Endometrial microvascular endothelial cells (primary cell): ENCODE data around the gene PAX5. TPM values are rescaled to one million over a fixed set of nuclear protein-coding genes. Genes with fewer than 3 reads are reported as not detected.

Source experiments
- in situ Hi-C: cut with HindIII; loops from 2 replicates; pipeline ENCODE4 v1.10.0; 2017; ENCODE audit warnings: low sequenced_read_pairs, low pct_unique_long_range_greater_than_20kb; ENCODE audit errors: inconsistent ontology term
- total RNA-seq: library from RNA; depleted of rRNA; stranded (reverse); fragments of >200 nt; gene quantifications from one replicate; pipeline ENCODE4 v1.2.3, GENCODE V29; 2015; ENCODE audit errors: inconsistent ontology term

Gene PAX5
- total RNA-seq, 1 donor from 2014 or later, result not detected

DNA sequence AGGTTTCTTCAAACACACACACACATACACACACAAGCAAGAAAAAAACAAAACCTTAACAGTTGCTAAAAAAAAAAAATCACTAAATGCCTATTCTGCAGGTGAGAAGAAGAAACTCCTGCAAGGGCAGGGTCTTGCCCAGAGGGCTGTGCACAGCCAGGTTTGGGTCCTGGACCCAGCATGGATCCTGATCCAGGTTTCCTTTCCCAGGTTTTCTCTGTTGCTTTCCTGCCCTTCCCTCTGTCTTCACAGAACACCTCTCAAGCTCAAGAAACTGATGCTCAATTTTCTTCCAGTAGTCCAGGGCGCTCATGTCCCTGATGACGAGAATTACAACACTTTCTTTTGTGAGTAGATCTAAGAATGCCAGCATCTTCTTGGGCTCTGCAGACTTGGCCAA is 136.6 kb downstream of the PAX5 start:
- in situ Hi-C loops, result no loop called here

DNA sequence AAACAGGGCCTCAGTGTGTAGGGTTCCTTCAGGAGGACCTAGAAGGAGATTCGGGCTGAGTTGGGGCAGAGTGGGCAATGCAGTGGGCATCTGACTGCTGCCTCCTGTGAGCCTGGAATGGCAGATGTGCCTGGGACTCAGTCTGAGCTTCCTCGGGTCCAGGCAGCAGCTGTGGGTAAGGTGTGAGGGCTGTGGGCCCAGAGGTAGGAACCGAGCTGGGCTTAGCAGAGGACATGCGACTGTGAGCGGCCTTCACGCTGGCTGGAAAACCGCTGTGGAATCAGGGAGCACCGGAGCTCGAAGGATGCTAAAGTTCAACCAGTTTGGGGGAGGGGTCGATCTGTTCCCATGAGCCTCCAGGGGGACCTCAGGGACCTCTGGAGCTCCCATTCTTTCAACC is 137.0 kb downstream of the PAX5 start:
- in situ Hi-C loops, result no loop called here

DNA sequence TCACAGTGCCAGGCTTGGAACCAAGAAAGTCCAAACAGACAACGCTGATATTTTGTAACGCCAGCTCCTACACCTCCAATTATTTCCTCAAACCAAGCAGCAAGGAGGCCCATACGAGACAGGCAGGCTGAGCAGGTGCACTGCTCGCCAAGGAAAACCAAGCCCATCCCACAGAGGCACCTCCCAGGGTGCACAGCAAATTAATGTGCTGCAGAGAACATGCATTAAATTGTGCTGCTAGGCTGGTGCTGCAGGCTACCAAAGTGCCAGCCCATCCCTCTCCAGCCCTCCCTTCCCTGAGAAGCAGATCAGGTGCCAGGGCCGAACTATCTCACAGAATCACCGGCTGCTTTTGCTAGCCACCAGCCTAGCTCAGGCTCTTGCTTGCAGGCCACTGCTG is 137.8 kb downstream of the PAX5 start:
- in situ Hi-C loops, result no loop called here

DNA sequence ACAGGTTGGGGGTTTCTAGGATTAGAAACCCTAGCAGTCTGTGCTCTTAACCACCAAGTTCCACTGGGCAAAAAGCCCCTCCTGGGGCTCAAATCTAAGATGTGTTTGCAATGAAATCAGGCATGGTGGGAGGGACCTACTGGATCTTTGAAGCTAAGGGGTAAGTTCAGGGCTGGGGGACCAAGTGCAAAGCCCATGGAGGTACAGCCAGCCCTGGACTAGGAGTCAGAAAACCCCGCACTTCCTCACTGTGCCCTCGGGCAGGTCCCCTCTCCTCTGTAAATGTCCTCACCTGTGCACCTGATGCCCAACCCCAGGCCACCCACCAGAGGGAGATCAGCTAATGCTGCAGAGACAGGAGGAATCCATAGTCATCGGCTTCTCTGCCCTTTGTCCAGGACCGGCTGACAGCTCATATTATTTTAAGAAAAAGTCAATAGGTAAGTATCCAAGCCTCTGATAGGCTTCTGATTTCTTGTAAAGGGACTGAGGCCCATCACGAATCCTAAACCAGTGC is 138.3 kb downstream of the PAX5 start:
- in situ Hi-C loops, result no loop called here

DNA sequence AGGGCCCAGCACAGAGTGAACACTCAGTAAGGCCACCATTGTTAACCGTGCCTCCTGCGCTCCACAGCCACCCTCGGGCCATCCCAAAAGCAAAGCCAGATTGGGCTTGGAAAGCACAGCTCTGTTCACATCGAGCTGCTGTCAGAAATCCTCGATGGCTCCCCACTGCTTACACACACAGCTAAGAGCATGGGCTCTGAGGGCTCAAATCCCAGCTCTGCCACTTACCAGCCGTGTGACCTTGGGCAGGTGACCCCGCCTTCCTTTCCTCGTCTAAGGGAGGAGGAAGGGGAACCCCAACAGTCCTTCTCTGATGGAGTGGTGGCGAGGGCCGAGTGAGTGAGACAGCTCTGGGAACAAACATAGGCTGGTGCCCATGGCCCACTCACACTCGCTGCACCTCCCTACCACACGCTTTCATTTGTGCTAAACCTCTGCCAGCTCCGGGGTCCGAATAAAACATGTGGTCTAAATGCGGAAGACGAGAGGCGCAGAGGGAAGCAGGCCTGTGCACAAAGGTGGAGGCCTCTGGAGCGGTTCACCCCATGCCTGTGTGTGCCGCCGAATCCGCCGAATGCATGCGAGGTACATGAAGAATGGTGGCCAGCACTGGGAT is 139.3 kb downstream of the PAX5 start:
- in situ Hi-C loops, result no loop called here

DNA sequence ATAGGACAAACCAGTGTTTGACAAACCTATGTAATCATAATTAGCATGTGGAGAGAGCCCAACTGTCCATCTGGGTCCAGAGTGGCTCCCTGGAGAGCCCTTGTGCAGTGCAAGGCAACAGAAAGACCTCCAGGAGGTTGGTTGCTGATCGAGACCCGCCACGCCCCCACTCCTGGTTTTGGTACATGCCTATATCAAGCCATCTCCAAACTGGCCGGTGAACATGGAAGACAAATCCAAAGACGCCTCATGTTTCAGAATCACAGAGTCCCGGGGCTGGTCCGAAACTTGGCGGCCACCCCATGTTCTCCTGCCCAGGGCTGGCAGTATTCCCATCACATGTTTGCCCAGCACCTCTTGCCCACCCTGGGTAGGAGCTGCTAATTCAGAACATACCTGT is 140.2 kb downstream of the PAX5 start:
- in situ Hi-C loops, result no loop called here

DNA sequence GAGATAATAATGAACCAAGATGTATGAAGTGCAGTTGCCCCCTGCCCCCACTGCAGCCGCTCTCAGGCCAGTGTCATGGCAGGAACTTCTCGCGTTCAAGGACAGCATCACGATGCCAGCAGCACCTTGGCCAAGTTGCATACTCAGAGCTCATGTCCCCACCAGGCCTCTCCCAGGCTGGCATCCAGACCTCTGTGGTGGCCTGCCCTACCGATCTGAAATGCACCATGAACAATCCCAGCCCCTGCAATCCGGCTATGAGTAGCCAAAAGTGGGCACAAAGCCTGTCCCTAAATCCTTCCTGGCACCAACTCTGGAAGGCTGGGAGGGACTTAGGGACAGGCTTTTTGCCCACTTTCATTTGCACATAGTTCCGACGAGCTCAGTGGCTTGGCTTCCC is 140.9 kb downstream of the PAX5 start:
- in situ Hi-C loops, result no loop called here

DNA sequence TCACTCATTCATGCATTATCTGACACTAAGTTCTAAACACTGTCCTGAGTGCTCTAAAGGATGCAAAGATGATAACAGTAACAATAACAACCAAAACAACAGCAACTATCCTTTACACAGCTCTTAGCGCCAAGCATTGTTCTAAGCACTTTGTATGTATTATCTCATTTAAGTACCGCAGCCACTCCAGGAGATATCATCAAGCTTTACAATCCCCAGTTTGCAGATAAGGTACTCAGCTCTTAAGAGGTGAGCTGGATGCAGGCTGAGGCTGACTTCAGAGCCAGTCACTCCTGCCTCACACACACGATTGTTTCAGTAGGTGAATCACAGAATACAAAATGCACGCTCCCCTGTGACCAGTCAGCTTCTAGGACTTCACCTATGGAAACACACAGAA is 141.8 kb downstream of the PAX5 start:
- in situ Hi-C loops, result no loop called here

DNA sequence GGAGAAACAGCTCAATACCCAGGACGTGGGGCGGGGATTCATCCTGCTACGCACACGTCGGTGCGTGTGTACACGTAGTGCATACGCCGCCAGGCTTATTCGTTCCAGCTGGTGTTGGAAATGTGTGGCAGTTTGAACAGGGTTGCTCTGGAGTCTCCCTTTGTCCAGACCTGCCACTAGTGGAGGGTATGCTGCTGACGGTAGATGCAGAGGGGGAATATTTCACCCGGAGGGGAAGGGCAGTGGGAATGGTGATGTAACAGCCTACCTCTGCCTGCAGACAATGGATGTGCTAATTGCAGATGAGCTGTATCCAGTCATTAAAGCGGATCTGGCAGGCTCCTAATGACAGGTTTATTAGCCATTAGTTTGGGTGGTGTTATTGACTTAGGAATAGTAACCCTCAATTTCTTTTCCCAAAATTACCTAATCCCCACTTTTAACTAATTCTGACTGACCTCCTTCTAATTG is 142.7 kb downstream of the PAX5 start:
- in situ Hi-C loops, result no loop called here

DNA sequence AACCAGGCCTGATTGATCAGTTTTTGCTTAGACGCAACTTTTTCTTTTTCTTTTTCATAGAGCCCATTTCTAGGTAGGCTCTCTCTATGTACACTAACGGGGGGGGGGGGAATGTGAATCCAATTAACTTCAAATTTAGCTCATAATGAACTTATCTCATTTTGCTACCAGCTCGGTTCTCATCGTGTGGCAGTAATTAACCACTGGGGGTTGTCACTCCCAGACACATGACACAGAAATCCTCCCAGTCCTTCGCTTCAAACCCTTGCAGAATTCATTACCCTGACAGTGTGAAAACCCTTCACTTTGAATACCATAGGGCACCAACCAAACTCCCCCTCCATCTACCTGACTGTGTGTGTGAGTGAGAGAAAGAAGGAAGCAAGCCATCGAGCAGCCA is 144.2 kb downstream of the PAX5 start:
- in situ Hi-C loops, result no loop called here

DNA sequence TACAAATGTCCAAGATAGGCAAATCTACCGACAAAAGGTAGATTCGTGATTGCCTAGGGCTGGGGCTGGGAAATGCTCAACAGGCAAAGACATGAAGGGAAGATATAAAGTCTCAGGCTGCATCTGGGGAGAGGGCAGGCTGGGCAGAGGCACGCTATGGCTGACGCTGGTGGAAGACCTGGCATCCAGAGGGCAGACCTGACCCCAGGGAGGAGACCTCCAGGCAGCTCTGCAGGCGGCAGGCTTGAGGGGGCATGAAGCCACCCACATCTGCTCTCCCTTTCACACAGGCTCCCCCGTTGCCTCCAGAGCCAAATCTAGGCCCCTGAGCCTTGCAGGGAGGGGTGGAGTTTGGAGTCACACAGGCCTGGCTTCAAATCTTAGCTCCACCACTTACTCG is 145.5 kb downstream of the PAX5 start:
- in situ Hi-C loops, result no loop called here

DNA sequence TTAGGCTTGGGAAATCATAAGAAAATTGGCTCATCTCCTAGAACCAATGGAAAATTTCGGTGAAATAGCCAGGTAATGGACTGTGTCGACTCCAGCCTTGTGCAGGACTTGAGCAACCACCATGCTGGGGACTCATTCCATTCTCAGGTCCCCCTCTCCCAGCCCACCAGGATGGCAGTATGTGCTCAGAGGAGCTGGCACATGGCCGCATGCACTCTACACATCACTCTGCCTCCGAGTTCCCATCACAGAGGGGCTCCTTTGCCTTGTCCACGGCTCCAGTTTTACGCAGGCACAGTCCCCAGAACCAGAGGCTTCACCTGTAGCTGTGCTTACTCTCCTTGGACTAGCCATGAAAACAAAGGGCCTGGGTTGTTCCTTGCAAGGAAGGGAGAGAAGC is 149.3 kb downstream of the PAX5 start:
- in situ Hi-C loops, result no loop called here

DNA sequence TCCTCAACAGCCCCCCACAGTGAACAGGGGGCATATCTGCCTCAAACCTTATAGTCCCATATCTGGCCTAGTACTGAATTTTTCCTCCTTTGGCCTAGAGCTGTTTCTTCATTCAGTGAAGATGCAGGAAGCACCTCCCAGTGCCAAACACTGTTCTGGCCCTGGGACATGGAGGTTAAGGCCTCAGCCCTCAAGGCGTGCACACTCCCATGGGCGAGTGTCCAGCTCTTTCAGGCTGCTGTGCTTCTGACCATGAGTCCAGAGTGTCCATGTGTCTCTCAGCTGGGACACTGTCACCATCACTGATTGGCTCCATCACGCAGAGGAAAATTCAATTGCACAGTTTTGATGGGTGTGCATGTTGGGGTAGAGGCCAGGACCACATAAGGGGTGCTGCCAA is 151.5 kb downstream of the PAX5 start:
- in situ Hi-C loops, result no loop called here

DNA sequence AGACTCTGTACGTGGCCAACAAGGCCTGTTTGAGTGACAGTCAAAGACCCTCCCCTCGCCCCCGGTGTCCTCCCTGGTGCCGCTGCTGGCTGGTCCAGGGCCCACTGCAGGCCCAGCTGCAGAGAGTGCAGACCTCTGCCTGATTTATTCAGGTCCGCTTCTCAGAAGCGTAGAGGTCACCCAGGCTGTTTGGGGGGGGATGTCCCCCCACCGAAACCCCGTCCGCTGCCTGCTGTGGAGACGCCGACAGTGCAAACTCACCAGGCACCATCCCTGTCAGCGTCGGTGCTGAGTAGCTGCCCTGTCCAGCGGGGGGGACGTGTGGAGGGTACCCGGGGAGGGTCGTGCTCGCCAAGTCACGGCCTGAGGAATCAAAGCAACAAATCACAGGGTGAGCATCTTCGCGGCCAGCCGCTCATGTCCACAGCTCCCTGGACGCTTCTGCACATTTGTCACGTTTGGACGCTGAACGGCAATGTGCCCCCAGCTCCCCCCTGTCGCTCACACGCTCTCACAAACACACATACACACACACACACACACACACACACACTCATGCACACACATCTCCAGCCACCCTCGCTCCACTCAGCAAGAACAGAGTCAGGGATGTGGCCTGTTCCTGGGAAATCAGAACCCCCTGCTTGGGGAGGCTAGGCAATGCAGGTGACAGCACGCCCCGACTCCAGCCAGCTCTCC is 152.2 kb downstream of the PAX5 start:
- in situ Hi-C loops, result no loop called here

DNA sequence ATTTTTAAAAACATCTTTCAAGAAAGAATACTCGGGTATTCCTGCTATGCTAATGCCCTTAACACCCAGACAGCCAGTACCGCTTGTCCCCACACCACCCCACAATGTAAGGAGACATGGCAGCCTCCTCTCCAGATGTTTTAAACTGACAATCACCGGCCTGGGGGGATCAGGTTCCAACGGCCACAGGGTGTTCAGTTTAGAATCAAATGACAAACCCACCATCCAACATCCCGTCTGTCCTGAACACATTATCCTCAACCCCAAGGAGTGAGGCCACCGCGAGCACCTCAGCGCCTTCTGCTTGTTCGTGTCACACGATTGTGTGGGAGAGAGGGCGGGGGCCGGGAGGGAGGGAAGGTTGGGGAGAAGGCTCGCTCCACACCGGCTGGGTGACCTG is 152.8 kb downstream of the PAX5 start:
- in situ Hi-C loops, result no loop called here

DNA sequence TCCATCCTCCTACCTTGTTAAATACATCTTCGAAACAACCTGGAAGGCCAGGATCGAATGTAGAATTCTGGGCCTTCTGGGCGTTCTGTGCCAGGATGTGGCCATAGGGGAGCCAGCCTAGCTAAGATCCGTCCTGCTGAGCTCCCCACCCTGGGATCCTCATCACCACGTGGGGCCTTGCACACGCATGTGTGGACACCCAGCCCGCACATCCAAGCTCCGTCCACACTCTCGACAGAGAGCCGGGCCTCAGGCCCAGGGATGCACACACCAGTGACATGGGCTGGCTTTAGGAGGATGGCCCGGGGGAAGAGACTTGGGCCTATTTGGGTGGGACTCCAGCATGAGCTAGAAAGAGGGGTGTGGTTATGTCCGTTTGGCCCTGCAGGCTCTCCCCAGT is 154.0 kb downstream of the PAX5 start:
- in situ Hi-C loops, result no loop called here

DNA sequence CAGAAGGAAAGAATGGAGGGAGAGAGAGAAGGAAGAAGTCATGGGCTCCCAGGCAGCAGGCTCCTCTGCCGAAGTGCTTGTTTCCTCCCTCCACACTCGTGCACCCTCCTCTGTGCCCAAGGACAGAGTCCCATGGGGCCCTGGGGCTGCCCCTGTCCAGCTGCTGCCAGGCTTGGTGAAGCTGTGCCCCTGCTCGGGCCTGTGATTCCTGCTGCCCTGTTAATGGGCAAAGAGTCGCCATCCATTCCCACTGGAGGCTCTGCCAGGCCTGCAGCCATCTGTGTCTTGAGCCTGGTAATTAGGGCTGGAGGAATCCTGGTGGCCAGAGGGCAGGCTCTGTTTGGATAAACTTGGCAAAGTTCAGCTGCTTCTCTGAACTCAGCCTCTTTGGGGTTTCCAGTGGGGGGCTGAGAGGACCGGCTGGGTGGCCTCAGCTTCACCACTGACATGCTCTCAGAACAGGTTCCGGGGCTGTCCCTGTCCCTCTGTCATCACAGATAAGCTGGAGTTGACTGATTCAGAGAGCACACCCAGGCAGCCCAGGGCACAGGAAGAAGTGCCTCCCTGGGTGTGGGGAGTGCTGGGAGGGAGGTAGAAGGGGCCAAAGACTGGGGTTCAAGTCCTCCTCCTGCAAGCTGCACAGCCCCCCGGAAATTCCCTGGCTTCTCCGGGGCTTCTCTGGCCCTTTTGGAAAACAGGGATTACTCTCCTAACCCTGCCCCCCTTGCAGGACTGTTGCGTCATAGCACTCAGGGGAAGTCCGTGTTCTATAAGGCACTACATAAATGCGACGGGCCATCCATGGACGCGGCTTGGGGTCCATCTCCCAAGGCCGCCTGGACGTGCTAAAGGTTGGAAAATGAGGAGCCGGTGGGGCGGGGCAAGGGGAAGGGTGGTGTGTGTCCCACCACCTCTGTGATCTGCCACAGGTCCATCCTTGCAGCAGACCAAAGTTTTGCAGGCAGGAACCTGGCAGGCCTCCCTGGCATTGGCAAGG is 154.8 kb downstream of the PAX5 start:
- in situ Hi-C loops, result no loop called here

DNA sequence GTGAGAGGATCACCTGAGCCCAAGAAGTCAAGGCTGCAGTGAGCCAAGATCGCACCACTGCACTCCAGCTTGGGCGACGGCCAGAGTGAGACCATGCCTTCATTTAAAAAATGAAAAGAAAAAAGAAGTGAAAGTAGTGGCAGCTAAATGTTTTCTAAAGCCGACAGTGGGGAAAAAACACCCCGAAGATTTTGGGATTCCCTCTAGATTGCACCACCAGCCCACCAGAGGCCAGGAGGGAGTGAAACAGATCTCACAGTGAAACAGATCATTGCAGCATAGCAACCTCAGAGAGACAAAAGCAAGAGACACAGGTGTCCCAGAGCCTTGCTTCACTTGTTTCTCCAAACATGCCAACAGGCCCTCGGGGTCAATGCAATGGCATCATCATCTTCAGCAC is 156.8 kb downstream of the PAX5 start:
- in situ Hi-C loops, result no loop called here

DNA sequence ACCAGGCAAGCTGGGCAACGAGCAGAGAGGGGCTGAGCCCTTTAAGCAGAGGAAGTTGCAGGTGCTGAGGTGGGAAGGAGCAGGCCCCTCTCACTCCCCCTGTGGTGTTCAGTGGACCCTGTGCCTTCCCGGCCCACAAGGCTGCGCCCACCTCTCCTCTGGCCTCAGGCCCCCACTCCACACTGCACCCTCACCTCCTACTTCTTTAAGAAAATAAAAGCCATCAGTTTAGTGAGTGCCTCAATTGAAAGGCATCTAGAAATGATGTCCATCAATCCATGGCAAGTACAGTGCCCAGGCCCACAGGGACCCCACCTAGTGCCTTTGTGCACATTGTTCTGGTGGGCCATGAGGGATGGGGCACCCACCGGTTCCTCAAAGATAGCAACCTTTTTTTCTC is 158.0 kb downstream of the PAX5 start:
- in situ Hi-C loops, result no loop called here

DNA sequence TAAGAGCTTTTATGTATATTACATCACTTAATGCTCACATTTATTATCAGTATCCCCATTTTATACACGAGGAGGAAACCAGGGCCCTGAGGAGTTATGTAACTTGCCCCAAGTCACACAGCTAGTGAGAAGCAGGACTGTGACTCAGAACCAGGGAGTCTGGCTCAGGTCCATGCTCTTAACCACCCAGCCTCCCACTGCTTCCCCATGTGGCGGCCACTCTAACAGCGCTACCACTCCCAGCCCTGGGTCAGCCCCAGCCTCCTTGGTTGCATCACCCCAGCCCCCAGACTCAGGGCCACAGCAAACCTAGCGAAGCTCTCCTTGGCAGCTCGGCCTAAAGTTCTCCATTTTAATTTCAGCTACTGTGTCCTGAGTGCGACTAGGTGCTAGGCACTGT is 159.1 kb downstream of the PAX5 start:
- in situ Hi-C loops, result no loop called here
